Testis (tissue), 3 donors: ENCODE measurements around the gene EPHA3. TPM values are rescaled to one million over a fixed set of nuclear protein-coding genes. Genes with fewer than 3 reads are reported as not detected.

Experiments used
- DNase-seq: peaks from one replicate; pipeline ENCODE4 v3.0.0-alpha.2; 2019
- H3K27ac ChIP-seq, 2 donors: fragments of 200-600 bp; sonication (generic); one replicate each; pipeline ENCODE4 v1.5.1; 2019
- H3K27me3 ChIP-seq: fragments of 200-600 bp; sonication (generic); one replicate; pipeline ENCODE4 v1.5.1; 2019
- H3K36me3 ChIP-seq: fragments of 200-600 bp; sonication (generic); one replicate; pipeline ENCODE4 v1.5.1; 2017; ENCODE audit warnings: low read depth; ENCODE audit errors: missing control alignments
- H3K4me1 ChIP-seq: fragments of 200-600 bp; sonication (generic); one replicate; pipeline ENCODE4 v1.5.1; 2019
- H3K4me3 ChIP-seq, 2 donors: fragments of 200-600 bp; sonication (generic); one replicate each; pipeline ENCODE4 v1.5.1; 2017 to 2019
- H3K9me3 ChIP-seq: fragments of 200-600 bp; sonication (generic); one replicate; pipeline ENCODE4 v1.5.1; 2017
- CTCF ChIP-seq, 3 experiments: fragments of 450-650 bp in 2 of 3; fragments of 200-600 bp in 1 of 3; sonication (generic) in 1 of 3; IDR thresholded peaks; one replicate each; pipeline ENCODE4 v1.5.1; 2016 to 2019; ENCODE audit warnings: antibody characterized with exemption in 3 of 3, mild to moderate bottlenecking in 2 of 3, moderate library complexity in 1 of 3
- POLR2A ChIP-seq: fragments of 450-650 bp; IDR thresholded peaks from one replicate; pipeline ENCODE4 v1.6.1; 2017; ENCODE audit warnings: antibody characterized with exemption, mild to moderate bottlenecking, moderate library complexity
- WGBS, 2 donors: methylation state at CpG; one replicate each; pipeline ENCODE4 v1.1.5; 2018; 5-methylcytosine and 5-hydroxymethylcytosine counted together
- intact Hi-C: fragments of 100-400 bp; cut with DNase I; formaldehyde crosslinking; loops from one replicate; pipeline ENCODE4 v1.15.1; 2023; ENCODE audit warnings: low total_unique reads
- polyA plus RNA-seq: library from polyadenylated mRNA; stranded (reverse); fragments of 350-450 nt; fragmentation: Illumina TruSeq; extraction: RNeasy Lipid Tissue Mini Kit (QIAGEN cat#74804); gene quantifications from one replicate; pipeline ENCODE4 v1.2.3, GENCODE V29; 2014; ENCODE audit warnings: low read depth, low replicate concordance; ENCODE audit not compliant: insufficient read depth
- total RNA-seq, 2 donors: library from RNA; depleted of rRNA; stranded (reverse); fragments of >200 nt; gene quantifications; one replicate each; pipeline ENCODE4 v1.2.3, GENCODE V29; 2016

Gene EPHA3
- total and polyA plus RNA-seq, 3 donors from 2014 or later: 0.99 to 2.1 (median 1.3) TPM

GRCh38 chr3:89303701-89304100 lies 196.3 kb downstream of the EPHA3 start:
- no peak overlapping the region for H3K4me3 ChIP-seq
- DNase-seq: no peak
- no peaks in the 10 kb centered on the region for H3K36me3 ChIP-seq
- H3K9me3 ChIP-seq: no peaks in the 10 kb centered on the region
- no peak overlapping the region for H3K27ac ChIP-seq
- H3K27me3 ChIP-seq: no peaks in the 10 kb centered on the region
- TF ChIP-seq CTCF (IDR thresholded peaks at IDR 0.05): no peak
- no peak for TF ChIP-seq POLR2A
- H3K4me1 ChIP-seq: no peaks in the 10 kb centered on the region
- intact Hi-C loops: no loop called here

- H3K27ac ChIP-seq: no peak overlapping the region
- H3K4me1 ChIP-seq: no peaks in the 10 kb centered on the region
- WGBS, 2 donors: 78 to 90% methylated on average over 2 of the region's 2 CpGs
- no peaks in the 10 kb centered on the region for H3K27me3 ChIP-seq
- H3K36me3 ChIP-seq: no peaks in the 10 kb centered on the region
- no peak overlapping the region for H3K4me3 ChIP-seq
- no peaks in the 10 kb centered on the region for H3K9me3 ChIP-seq
- no peak for DNase-seq
- TF ChIP-seq POLR2A (no peak), CTCF (IDR thresholded peaks at IDR 0.05) (no peak)
- intact Hi-C loops: no loop called here
Measured at GRCh38 chr3:89306540-89306939, 199.1 kb downstream of the EPHA3 start.

GRCh38 chr3:89311581-89311980 lies 204.2 kb downstream of the EPHA3 start:
- TF ChIP-seq POLR2A: no peak
- TF ChIP-seq CTCF (IDR thresholded peaks at IDR 0.05): no peak
- H3K27me3 ChIP-seq: no peaks in the 10 kb centered on the region
- WGBS, 2 donors: 69 to 80% methylated on average over 2 of the region's 2 CpGs
- no peak overlapping the region for H3K4me3 ChIP-seq
- H3K9me3 ChIP-seq: no peaks in the 10 kb centered on the region
- H3K36me3 ChIP-seq: no peaks in the 10 kb centered on the region
- H3K27ac ChIP-seq: no peak overlapping the region
- intact Hi-C loops: no loop called here
- H3K4me1 ChIP-seq: no peaks in the 10 kb centered on the region
- DNase-seq: no peak

- 93 to 94% methylated on average over 4 of the region's 4 CpGs for WGBS, 2 donors
- Histone ChIP-seq H3K4me1 (no peaks in the 10 kb centered on the region), H3K36me3 (no peaks in the 10 kb centered on the region), H3K9me3 (no peaks in the 10 kb centered on the region), H3K27ac (no peak overlapping the region), H3K4me3 (no peak overlapping the region), H3K27me3 (no peaks in the 10 kb centered on the region)
- no peak for DNase-seq
- no peak for TF ChIP-seq CTCF (IDR thresholded peaks at IDR 0.05)
- intact Hi-C loops: no loop called here
Measured at GRCh38 chr3:89312141-89312540, 204.7 kb downstream of the EPHA3 start.

- Histone ChIP-seq H3K36me3 (no peaks in the 10 kb centered on the region), H3K27ac (no peak overlapping the region), H3K27me3 (no peaks in the 10 kb centered on the region), H3K4me1 (no peaks in the 10 kb centered on the region), H3K4me3 (no peak overlapping the region), H3K9me3 (no peaks in the 10 kb centered on the region)
- TF ChIP-seq POLR2A (no peak), CTCF (IDR thresholded peaks at IDR 0.05) (no peak)
- intact Hi-C loops: no loop called here
- DNase-seq: peak; percentile 33
- 61 to 76% methylated on average over 3 of the region's 3 CpGs for WGBS, 2 donors
Measured at GRCh38 chr3:89314454-89315098, 207.2 kb downstream of the EPHA3 start.
